Coronary artery (tissue), 2 donors: ENCODE data around the gene NFKBIE.

Source experiments
- DNase-seq: peaks from one replicate; pipeline ENCODE4 v3.0.0-alpha.2; 2017; ENCODE audit warnings: low spot score
- H3K27ac ChIP-seq, 2 donors: fragments of 200-600 bp; sonication (generic); one replicate each; pipeline ENCODE4 v1.5.1; 2016 to 2019
- H3K4me3 ChIP-seq: fragments of 200-600 bp; sonication (generic); 2 replicates; pipeline ENCODE4 v1.5.1; 2016; ENCODE audit warnings: mild to moderate bottlenecking, moderate library complexity
- CTCF ChIP-seq: fragments of 200-600 bp; sonication (generic); IDR thresholded peaks from one replicate; pipeline ENCODE4 v1.5.1; 2019; ENCODE audit warnings: antibody characterized with exemption

Gene NFKBIE

GRCh38 chr6:44309092-44309491 is 43.7 kb upstream of the NFKBIE start:
- no peak for TF ChIP-seq CTCF
- no peak overlapping the region for H3K27ac ChIP-seq
- no peak overlapping the region for H3K4me3 ChIP-seq
- no peak for DNase-seq

DNA sequence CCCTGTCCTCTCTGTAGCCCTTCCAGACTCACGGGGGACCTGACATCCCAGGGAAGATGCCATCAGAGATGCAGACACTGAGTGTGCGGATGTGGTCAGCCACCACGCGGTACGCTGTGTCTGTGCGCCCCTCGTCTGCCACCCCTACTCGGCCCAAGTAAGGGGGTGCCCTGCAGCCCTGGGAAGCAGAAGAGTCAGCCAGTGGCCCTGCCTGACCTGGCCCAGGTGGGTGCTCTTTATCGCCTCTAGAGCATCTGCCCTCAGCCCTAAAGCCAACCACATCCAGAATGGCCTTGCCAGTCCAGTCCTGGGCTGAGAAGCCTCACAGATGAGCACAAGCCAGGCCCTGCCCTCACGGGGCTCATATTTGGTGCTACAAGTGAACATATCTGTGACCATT is 41.9 kb upstream of the NFKBIE start:
- TF ChIP-seq CTCF = no peak
- no peak for DNase-seq
- Histone ChIP-seq H3K27ac (no peak overlapping the region), H3K4me3 (no peak overlapping the region)

GRCh38 chr6:44306710-44307109 is 41.4 kb upstream of the NFKBIE start:
- Histone ChIP-seq H3K27ac (no peak overlapping the region), H3K4me3 (no peak overlapping the region)
- TF ChIP-seq CTCF = no peak
- DNase-seq = no peak

GRCh38 chr6:44305200-44305725 is 39.9 kb upstream of the NFKBIE start:
- H3K4me3 ChIP-seq = no peak overlapping the region
- no peak for TF ChIP-seq CTCF
- no peak overlapping the region for H3K27ac ChIP-seq
- no peak for DNase-seq

GRCh38 chr6:44304282-44305199 is 39.2 kb upstream of the NFKBIE start:
- DNase-seq = no peak
- peak; percentile 53 for TF ChIP-seq CTCF
- Histone ChIP-seq H3K4me3 (no peak overlapping the region), H3K27ac (no peak overlapping the region)

- Histone ChIP-seq H3K27ac (no peak overlapping the region), H3K4me3 (no peak overlapping the region)
- TF ChIP-seq CTCF = no peak
- no peak for DNase-seq
Observed at GRCh38 chr6:44303842-44304241, 38.5 kb upstream of the NFKBIE start.

GRCh38 chr6:44302856-44303255 is 37.5 kb upstream of the NFKBIE start:
- no peak overlapping the region for H3K4me3 ChIP-seq
- no peak overlapping the region for H3K27ac ChIP-seq
- no peak for DNase-seq
- no peak for TF ChIP-seq CTCF
